Cardiac fibroblast (primary cell): Measurements from ENCODE around the gene LATS2.

Experiments
- DNase-seq, 2 donors: peaks; one replicate each; pipeline versions ENCODE4 v3.0.0 to v3.0.0-alpha.2; 2010; ENCODE audit warnings: low read depth in 2 of 2
- H3K4me3 ChIP-seq, 2 donors: replicated peaks in 1 of 2; 1 replicate in 1 of 2; 2 replicates in 1 of 2; pipeline ENCODE4 v1.5.1; 2011; ENCODE audit warnings: low read depth in 2 of 2, low read length in 2 of 2, mild to moderate bottlenecking in 2 of 2, moderate library complexity in 1 of 2
- TF ChIP-seq, protein P1 (sequence below): IDR thresholded peaks from one replicate; pipeline ENCODE4 v1.5.1; 2011; ENCODE audit warnings: low read depth, mild to moderate bottlenecking, low read length, inconsistent platforms

The LATS2 gene

DNA sequence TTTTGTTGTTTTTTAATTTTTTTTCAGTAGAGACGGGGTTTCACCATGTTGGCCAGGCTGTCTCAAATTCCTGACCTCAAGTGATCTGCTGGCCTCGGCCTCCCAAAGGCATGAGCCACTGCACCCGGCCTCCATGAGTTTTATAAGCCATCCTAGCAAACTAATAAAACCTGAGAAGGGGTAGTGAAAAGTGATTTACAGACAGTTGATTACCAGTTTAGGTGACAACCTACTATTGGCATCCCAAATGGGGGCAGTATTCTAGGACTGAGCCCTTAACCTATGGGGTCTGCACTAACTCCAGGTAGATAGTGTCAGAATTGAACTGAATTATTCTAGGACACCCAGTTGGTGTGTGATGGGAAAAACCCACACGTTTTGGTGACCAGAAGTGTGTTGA lies 6.5 kb upstream of the LATS2 start:
- no peak for DNase-seq
- H3K4me3 ChIP-seq = no peak overlapping the region
- TF ChIP-seq, protein P1, sequence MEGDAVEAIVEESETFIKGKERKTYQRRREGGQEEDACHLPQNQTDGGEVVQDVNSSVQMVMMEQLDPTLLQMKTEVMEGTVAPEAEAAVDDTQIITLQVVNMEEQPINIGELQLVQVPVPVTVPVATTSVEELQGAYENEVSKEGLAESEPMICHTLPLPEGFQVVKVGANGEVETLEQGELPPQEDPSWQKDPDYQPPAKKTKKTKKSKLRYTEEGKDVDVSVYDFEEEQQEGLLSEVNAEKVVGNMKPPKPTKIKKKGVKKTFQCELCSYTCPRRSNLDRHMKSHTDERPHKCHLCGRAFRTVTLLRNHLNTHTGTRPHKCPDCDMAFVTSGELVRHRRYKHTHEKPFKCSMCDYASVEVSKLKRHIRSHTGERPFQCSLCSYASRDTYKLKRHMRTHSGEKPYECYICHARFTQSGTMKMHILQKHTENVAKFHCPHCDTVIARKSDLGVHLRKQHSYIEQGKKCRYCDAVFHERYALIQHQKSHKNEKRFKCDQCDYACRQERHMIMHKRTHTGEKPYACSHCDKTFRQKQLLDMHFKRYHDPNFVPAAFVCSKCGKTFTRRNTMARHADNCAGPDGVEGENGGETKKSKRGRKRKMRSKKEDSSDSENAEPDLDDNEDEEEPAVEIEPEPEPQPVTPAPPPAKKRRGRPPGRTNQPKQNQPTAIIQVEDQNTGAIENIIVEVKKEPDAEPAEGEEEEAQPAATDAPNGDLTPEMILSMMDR = no peak

DNA sequence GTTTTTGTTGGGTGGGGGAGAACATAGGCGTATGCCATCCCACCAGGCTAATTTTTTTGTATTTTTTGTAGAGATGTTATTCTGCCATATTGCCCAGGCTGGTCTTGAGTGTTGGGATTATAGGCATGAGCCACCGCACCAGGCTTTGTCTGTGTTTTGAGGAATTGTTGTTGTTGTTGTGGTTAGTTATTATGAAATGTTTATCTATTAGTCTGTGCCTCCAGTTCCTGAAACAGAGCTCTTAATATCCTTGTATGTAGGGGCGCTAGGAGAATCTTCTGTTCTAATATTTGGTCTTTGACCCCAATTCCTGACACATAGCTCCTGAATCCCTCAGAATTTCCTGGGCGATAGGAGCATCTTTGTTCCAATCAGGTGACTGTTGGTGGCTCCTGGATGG lies 5.6 kb upstream of the LATS2 start:
- TF ChIP-seq, protein P1 = no peak
- no peak overlapping the region for H3K4me3 ChIP-seq
- DNase-seq = no peak

DNA sequence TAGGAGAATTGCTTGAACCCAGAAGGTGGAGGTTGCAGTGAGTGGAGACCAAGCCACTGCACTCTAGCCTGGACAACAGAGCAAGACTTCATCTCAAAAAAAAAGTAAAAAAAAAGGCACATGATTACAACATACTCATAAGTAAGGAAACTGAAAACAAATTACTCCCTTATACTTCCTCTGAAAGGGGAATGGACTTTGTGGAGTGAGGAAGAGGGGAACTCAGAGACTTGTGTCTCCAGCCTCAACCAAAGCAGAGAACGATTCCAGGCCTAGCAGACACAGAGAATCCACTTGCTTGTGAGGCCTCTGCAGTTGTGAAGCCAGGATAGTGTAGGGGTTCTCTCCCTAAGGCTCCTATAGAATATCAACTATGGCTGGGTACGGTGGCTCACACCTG lies 4.3 kb upstream of the LATS2 start:
- DNase-seq = no peak
- TF ChIP-seq, protein P1 = no peak
- H3K4me3 ChIP-seq = no peak overlapping the region

DNA sequence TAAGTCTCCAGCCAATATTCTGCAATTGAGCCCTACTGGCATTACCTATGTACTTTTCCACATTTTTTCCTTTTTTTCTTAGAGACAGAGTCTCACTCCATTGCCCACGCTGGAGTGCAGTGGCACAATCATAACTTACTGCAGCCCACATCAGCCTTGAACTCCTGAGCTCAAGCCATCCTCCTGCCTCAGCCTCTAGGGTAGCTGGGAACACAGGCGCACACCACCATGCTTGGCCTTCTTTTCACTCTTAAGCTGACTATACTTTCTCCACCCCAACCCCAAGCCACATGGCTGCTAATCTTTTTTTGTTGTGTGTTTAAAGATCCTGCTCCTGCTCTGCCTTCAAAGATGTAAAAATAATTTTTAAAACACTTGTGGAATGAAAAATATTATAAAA lies 1.6 kb upstream of the LATS2 start:
- H3K4me3 ChIP-seq = no peak overlapping the region
- TF ChIP-seq, protein P1 = no peak
- no peak for DNase-seq

DNA sequence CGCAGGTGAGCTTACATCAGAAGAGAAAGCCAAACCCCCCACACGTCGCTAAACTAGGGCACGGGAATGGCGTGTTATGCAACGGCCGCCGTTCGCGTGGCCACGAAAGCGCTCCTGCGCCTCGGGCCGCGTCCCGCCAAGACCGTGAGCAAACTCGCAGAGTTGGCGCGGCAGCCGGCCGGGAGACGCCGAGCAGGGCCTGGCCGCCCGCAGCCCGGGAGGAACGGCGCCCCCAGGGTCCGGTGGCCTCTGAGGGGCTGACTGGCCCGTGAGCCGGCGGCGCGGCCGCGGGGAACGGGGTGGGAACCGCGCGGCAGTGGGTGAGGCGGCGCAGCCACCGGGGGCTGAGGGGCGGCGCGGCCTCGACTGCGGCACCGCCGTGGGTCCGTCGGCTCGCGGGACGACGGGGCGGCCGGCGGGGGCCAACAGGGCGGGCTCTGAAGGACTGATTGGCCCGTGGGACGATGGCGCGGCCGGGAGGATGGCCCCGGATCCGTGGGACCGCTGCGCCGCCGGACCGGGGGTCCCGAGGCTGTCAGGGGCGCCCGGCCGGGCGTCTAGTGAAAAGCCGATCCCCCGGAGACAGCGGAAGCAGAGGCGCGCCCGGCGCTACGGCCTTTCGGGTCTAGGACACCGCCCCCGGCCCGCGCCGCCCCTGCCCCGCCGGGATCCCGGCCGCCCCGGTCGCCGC lies 903 bp downstream of the LATS2 start:
- H3K4me3 ChIP-seq = peak overlapping the region; percentile 70 to 78
- TF ChIP-seq, protein P1 = no peak
- DNase-seq = peak; percentile 60

DNA sequence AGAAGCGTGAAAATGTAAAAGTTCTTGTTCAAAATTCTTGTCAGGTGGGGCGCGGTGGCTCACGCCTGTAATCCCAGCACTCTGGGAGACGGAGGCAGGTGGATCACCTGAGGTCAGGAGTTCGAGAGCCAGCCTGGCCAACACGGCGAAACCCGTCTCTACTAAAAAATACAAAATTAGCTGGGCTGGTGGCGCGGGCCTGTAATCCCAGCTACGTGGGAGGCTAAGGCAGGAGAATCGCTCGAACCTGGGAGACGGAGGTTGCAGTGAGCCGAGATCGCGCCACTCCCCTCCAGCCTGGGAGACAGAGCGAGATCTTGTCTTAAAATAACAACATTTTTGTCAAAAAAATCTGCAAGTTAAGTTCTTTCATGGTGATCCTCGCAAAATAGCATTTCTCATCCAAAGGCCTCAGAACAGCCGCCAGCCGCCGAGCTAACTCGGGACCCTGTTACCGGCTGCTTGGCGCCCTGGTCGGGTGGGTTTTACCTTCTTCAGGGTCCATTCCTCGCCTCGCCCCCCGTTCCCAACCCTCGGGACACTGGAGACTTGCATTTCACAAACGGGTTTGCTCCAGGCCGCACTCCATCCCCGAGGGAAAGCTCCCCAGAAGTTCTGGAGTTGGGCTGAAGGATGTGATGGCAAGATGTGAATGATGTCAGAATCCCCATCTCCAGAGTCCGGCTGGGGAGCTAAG lies 1.6 kb downstream of the LATS2 start:
- peak in 1 of 2 donors; percentile 25 for DNase-seq
- H3K4me3 ChIP-seq = peak overlapping the region; percentile 70 to 78
- TF ChIP-seq, protein P1 = no peak
